ENCODE results near the gene ESD.

The ESD gene

DNA sequence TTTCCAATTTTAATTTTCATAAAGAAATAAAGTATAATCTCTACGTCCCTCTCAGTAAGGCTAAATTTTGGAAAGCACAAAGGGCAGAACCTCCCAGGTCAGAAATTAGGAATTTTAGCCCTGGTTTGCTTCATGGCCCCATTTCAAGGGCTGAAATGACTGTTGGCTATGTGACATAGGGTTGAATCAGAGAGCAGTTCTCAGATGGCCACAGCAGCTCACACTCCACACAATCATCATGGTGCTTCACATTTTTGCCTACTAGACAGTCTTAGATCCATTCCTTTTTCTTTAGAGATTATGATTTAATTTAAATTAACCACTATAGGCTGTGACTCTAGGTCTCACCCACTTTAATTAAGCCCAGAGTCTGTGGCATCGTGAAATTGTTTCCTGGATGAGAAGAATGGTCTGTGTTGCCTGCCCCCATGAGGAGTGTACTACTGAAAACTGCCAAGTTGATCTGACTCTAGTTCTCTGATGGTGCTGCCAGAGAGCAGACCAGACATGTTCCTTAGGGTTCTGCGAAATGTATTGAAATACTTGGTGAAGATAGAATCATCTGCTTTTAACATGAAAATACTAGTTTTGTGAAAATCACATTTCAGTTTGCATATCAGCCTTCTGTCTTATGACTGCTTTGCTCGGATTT is 57.4 kb downstream of the ESD start:
- no peak for DNase-seq

DNA sequence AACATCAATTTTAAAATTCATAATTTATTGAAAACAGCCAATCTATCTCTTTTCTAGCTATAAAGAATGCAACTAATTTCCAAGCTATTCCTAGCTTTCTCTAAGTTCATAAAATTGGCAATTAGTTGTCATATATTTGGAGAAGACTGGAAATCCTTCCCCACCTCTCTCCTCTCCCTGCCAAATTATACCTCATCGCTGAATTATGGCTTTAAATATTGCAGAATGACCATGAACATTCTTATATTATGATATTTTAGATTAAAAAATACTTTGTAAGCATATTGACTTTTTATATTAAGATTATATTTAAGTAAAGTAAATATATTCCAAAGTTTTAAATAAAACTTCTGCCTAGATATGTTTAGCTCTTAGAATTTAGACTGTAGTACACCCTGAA is 58.2 kb downstream of the ESD start:
- no peak for DNase-seq

DNA sequence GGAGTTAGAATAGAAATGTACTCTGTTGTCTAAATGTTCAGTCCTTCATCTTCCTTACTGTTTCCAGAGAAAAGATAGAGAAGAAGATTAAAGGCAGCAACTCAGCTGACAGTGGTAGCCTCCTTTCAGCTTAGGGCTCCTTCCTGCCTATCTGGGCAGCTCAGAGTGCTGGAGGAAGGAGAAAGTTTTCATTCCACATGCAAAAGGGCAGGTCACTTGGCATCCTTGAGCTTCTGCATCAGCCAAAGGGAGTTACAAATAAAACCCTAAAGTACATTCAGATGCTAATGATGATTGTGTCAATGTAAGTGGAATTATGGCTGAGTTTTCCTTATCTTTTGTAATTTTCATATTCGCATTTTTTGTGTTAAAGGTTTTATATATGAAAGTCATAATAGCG is 58.9 kb downstream of the ESD start:
- DNase-seq, result no peak

DNA sequence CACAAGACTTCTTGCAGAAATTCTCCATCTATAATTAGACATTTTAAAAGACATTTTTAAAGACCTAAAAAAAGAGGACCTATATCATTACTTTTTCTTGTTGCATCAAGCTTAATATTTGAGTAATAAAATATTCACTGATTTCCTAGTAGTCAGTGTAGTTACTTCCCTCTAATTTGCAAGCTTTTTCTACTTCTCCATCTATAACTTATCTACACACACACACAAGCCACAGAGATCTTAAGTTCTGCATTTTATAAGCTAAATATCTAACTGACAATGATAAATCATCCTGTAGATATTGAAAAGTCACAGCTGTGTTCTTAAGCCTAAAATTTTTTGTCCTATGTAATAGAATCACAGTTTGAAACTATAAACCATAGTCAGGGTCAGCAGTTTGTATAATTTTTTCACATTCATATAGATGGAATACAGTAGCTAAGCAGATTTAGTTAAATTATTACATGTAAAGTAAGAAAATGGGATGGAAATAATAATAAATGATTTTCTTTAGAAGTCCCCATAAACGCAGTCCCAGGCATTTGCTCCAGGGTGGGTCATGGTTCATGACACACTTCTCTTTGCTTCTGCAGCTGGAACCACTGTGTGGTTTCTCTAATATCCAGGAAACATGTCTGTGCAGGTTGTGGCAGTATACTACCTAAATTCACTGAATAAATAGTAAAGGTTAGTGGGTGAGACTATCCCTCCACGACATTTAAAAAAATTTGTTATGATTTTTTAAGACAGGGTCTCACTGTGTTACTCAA is 60.2 kb downstream of the ESD start:
- no peak for DNase-seq

GRCh38 chr13:46735425-46735824 is 61.5 kb downstream of the ESD start:
- DNase-seq, result no peak

DNA sequence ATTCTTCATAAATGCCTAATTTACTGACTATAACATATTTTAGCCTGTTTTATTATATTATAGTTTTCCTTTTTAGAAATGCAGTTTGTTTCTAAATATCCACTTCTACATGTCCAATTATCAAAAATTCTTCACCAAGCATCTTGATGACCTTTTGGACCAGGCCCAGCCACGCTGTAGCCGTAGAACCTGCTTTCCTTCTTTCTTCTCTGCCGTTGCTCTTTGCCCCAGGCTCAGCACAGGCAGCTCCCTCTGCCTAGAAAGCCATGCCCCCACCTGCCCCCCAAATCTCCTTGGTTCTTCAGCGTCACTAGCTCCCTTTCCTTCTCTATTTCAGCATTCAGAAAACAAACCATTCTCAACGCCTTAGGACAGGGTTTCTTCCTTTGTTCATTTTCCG is 65.4 kb downstream of the ESD start:
- no peak for DNase-seq

DNA sequence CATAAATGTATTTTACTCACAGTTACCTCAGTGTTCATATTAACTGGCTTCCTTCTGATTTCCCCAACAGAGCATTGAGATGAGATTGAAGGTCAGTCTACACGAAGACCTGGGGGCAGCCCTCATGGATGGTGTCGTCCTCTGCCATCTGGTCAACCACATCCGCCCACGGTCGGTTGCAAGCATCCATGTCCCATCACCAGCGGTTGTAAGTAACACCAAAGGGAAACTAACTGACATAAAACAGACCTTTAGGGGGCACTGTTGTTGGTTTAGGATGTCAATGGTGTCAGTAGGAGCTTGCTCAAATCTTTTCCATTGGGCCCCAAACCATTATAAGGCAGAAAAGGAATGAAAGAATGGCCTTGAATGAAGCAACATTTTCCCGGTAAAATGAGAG is 68.2 kb downstream of the ESD start:
- no peak for DNase-seq

DNA sequence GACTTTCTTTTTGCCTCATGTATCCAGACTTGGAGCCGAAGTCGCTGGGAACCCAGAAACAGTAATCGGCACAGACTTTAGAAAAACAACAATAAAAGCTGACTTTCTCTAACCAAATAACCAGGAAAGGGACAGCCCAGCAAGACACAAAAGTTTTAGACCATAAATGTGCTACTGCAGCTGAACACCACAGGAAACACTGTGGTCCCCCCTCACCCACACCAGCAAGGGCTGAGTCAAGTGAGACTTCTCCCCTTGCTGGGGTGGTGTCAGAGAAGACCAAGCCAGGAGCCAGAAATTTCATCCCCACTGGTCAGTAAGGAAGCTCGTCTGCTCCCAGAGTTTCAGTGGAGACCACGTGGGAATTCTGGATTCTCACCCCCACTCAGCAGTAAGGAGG is 70.6 kb downstream of the ESD start:
- DNase-seq, result no peak
